ENCODE results near the gene FOXI3.
"Not testable (repeated sequence)": the region's sequence is repeated elsewhere in the genome, so short reads cannot be mapped to it uniquely, and the experiment has no call there.

Gene FOXI3

GRCh38 chr2:88437010-88437409, 15.5 kb downstream of the FOXI3 start:
- DNase-seq, result no peak

- no peak for DNase-seq
Observed at GRCh38 chr2:88429929-88430328, 22.6 kb downstream of the FOXI3 start.

DNA sequence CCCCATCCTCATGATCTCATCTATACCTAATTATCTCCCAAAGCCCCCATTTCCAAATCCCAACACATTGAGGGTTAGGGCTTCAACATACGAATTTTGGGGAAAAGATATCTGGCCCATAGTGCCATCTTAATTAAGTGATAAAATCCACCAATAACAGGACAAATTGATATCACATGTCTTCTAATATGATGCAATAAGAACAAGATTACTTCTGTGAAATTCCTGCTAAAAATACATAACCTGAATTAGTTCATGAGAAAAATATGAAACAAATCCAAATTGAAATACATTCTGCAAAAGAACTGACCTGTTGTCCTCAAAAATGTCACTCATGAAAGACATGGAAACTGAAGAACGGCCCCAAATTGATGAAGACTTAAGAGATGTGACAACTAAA, 28.8 kb downstream of the FOXI3 start:
- no peak for DNase-seq

- DNase-seq, result not testable (repeated sequence)
Observed at GRCh38 chr2:88419051-88419450, 33.4 kb downstream of the FOXI3 start.

DNA sequence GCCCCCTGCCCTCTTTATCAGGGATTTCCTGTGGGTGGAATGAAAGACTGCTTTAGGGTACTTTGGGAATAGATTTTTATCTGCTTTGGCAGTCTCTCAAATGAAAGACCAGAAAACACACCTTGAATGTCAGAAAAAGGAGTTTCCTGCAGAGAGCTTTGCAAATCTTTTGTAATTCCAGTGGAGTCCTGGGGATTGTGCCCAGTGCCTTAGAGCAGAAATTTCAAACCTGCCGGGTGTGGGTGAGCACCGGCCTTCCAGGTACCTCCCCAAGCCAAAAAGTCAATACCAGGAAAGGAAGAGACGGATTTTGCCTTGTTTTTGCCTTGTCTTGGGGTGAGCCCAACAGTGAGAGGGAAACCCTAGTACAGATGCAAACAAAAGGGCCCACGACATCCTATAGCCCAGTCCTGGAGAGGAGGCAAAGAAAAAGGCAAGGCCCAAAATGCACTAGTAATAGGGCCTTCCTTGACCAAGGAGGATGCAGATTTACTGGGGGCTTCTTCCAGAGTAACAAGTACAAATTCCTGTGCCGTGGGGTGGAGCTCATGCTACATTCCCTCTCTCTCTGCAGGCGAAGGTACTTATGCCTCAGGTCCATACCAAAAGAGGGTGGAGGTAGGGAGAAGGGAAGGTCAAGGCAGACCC, 36.4 kb downstream of the FOXI3 start:
- DNase-seq, result no peak

DNA sequence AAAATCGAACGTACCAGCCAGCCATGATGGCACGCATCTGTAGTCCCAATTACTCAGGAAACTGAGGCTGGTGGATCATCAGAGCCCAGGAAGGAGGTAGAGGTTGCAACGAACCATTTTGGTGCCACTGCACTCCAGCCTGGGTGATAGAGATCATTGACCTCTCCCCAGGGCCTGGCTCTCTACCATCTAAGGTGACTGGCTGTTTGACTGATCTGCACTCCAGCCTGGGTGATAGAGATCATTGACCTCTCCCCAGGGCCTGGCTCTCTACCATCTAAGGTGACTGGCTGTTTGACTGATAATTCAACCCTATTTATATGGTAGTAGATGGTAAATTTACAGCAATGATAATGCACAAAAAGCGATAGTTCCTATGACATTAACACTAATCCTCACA, 43.6 kb downstream of the FOXI3 start:
- not testable (repeated sequence) for DNase-seq

- no peak for DNase-seq
Observed at GRCh38 chr2:88400037-88400767, 52.3 kb downstream of the FOXI3 start.

- no peak for DNase-seq
Observed at GRCh38 chr2:88398180-88398579, 54.3 kb downstream of the FOXI3 start.

Measured in activated CD8-positive, alpha-beta memory T cell treated with anti-CD3 and anti-CD28 coated beads for 24 hours (primary cell).